ENCODE data around the gene WIF1. TPM values are rescaled to one million over a fixed set of nuclear protein-coding genes. Genes with fewer than 3 reads are reported as not detected.

Gene WIF1
- total RNA-seq, 1 experiment from 2014 or later, result not detected

GRCh38 chr12:65051218-65051617 lies 69.9 kb downstream of the WIF1 start:
- Histone ChIP-seq H3K9me2 (replicated peaks; ENCODE audit: low read length) (no peaks in the 10 kb centered on the region), H3K4me3 (ENCODE audit: low read length) (no peak overlapping the region), H3K4me2 (ENCODE audit: low read length) (no peak overlapping the region), H2AFZ (ENCODE audit: low read length) (no peak overlapping the region), H4K20me1 (ENCODE audit: low read length) (no peaks in the 10 kb centered on the region), H3K36me3 (ENCODE audit: low read depth, low read length) (no peaks in the 10 kb centered on the region), H3K9ac (ENCODE audit: low read length) (no peak overlapping the region), H3K79me2 (ENCODE audit: low read length) (no peaks in the 10 kb centered on the region), H3K9me3 (ENCODE audit: low read length) (no peaks in the 10 kb centered on the region), H3K27ac (ENCODE audit: low read length) (no peak overlapping the region), H3F3A (ENCODE audit: low read length, unreplicated experiment) (no peaks in the 10 kb centered on the region), H3K27me3 (ENCODE audit: low read length) (peaks cover 42% of the 10 kb centered on the region), H3K4me1 (ENCODE audit: insufficient read depth, low read length) (no peaks in the 10 kb centered on the region)
- TF ChIP-seq EZH2phosphoT487 (IDR thresholded peaks at IDR 0.05; ENCODE audit: borderline replicate concordance, low read length), result no peak
- no peak for TF ChIP-seq EZH2 (IDR thresholded peaks at IDR 0.05; ENCODE audit: low read length, unreplicated experiment)
- TF ChIP-seq CTCF (conservative IDR thresholded peaks at IDR 0.05; ENCODE audit: low read depth, low read length), result no peak
- ChIA-PET CTCF (no interaction called here), POLR2A (ENCODE audit: unreplicated experiment) (no interaction called here)
- no peak for DNase-seq
- intact Hi-C loops (cut with micrococcal nuclease), result no loop called here
- ATAC-seq, result no peak
- no TSS peak for BruUV-seq (replicated peaks)

GRCh38 chr12:65045269-65045668 lies 75.8 kb downstream of the WIF1 start:
- no peaks in the 10 kb centered on the region for H3K79me2 ChIP-seq (ENCODE audit: low read length)
- no peak for ATAC-seq
- H3K36me3 ChIP-seq (ENCODE audit: low read depth, low read length), result no peaks in the 10 kb centered on the region
- peaks cover 24% of the 10 kb centered on the region for H3K27me3 ChIP-seq (ENCODE audit: low read length)
- no peaks in the 10 kb centered on the region for H3F3A ChIP-seq (ENCODE audit: low read length, unreplicated experiment)
- ChIA-PET CTCF (no interaction called here), POLR2A (ENCODE audit: unreplicated experiment) (no interaction called here)
- no peaks in the 10 kb centered on the region for H4K20me1 ChIP-seq (ENCODE audit: low read length)
- no peak overlapping the region for H3K4me2 ChIP-seq (ENCODE audit: low read length)
- no peak overlapping the region for H3K27ac ChIP-seq (ENCODE audit: low read length)
- no peak overlapping the region for H2AFZ ChIP-seq (ENCODE audit: low read length)
- intact Hi-C loops (cut with micrococcal nuclease), result no loop called here
- no peak for DNase-seq
- H3K4me3 ChIP-seq (ENCODE audit: low read length), result no peak overlapping the region
- no TSS peak for BruUV-seq (replicated peaks)
- H3K4me1 ChIP-seq (ENCODE audit: insufficient read depth, low read length), result no peaks in the 10 kb centered on the region
- TF ChIP-seq CTCF (conservative IDR thresholded peaks at IDR 0.05; ENCODE audit: low read depth, low read length) (no peak), EZH2 (IDR thresholded peaks at IDR 0.05; ENCODE audit: low read length, unreplicated experiment) (no peak), EZH2phosphoT487 (IDR thresholded peaks at IDR 0.05; ENCODE audit: borderline replicate concordance, low read length) (no peak)
- H3K9ac ChIP-seq (ENCODE audit: low read length), result no peak overlapping the region
- no peaks in the 10 kb centered on the region for H3K9me2 ChIP-seq (replicated peaks; ENCODE audit: low read length)
- no peaks in the 10 kb centered on the region for H3K9me3 ChIP-seq (ENCODE audit: low read length)

DNA sequence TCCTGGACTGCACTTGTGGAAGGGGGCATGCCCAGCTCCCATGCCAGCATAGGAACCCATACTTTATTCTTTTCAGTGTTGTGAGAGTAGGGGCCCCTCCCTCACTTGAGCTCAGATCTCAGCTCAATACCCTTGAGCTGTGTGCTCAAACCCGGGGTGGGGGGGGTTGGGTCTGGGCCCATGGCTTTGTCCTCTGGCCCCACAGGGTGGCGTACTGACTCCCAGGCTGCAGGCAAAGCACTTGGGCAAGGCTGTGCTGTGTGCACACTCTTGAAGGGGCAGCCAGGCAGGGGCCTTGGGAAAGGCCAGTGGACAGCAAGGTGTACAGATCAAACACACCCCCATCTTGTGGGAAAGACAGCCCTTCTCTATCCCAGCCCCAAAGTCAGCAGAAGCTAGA lies 81.8 kb downstream of the WIF1 start:
- Histone ChIP-seq H3K36me3 (ENCODE audit: low read depth, low read length) (no peaks in the 10 kb centered on the region), H4K20me1 (ENCODE audit: low read length) (no peaks in the 10 kb centered on the region), H3K9me3 (ENCODE audit: low read length) (no peaks in the 10 kb centered on the region), H3K4me3 (ENCODE audit: low read length) (no peak overlapping the region), H3K4me1 (ENCODE audit: insufficient read depth, low read length) (no peaks in the 10 kb centered on the region), H3K4me2 (ENCODE audit: low read length) (no peak overlapping the region), H2AFZ (ENCODE audit: low read length) (no peak overlapping the region), H3K27ac (ENCODE audit: low read length) (no peak overlapping the region), H3K27me3 (ENCODE audit: low read length) (0 out of 2 replicates have a peak, but pooled peaks cover 9% of the 10 kb centered on the region), H3K9ac (ENCODE audit: low read length) (no peak overlapping the region), H3F3A (ENCODE audit: low read length, unreplicated experiment) (no peaks in the 10 kb centered on the region), H3K9me2 (replicated peaks; ENCODE audit: low read length) (no peaks in the 10 kb centered on the region), H3K79me2 (ENCODE audit: low read length) (no peaks in the 10 kb centered on the region)
- TF ChIP-seq EZH2phosphoT487 (IDR thresholded peaks at IDR 0.05; ENCODE audit: borderline replicate concordance, low read length) (no peak), CTCF (conservative IDR thresholded peaks at IDR 0.05; ENCODE audit: low read depth, low read length) (no peak), EZH2 (IDR thresholded peaks at IDR 0.05; ENCODE audit: low read length, unreplicated experiment) (no peak)
- ChIA-PET POLR2A (ENCODE audit: unreplicated experiment) (no interaction called here), CTCF (no interaction called here)
- intact Hi-C loops (cut with micrococcal nuclease), result no loop called here
- DNase-seq, result no peak
- ATAC-seq, result no peak
- BruUV-seq (replicated peaks), result no TSS peak
